ENCODE data around the gene DCBLD2.

Gene DCBLD2, protein sequence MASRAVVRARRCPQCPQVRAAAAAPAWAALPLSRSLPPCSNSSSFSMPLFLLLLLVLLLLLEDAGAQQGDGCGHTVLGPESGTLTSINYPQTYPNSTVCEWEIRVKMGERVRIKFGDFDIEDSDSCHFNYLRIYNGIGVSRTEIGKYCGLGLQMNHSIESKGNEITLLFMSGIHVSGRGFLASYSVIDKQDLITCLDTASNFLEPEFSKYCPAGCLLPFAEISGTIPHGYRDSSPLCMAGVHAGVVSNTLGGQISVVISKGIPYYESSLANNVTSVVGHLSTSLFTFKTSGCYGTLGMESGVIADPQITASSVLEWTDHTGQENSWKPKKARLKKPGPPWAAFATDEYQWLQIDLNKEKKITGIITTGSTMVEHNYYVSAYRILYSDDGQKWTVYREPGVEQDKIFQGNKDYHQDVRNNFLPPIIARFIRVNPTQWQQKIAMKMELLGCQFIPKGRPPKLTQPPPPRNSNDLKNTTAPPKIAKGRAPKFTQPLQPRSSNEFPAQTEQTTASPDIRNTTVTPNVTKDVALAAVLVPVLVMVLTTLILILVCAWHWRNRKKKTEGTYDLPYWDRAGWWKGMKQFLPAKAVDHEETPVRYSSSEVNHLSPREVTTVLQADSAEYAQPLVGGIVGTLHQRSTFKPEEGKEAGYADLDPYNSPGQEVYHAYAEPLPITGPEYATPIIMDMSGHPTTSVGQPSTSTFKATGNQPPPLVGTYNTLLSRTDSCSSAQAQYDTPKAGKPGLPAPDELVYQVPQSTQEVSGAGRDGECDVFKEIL

DNA sequence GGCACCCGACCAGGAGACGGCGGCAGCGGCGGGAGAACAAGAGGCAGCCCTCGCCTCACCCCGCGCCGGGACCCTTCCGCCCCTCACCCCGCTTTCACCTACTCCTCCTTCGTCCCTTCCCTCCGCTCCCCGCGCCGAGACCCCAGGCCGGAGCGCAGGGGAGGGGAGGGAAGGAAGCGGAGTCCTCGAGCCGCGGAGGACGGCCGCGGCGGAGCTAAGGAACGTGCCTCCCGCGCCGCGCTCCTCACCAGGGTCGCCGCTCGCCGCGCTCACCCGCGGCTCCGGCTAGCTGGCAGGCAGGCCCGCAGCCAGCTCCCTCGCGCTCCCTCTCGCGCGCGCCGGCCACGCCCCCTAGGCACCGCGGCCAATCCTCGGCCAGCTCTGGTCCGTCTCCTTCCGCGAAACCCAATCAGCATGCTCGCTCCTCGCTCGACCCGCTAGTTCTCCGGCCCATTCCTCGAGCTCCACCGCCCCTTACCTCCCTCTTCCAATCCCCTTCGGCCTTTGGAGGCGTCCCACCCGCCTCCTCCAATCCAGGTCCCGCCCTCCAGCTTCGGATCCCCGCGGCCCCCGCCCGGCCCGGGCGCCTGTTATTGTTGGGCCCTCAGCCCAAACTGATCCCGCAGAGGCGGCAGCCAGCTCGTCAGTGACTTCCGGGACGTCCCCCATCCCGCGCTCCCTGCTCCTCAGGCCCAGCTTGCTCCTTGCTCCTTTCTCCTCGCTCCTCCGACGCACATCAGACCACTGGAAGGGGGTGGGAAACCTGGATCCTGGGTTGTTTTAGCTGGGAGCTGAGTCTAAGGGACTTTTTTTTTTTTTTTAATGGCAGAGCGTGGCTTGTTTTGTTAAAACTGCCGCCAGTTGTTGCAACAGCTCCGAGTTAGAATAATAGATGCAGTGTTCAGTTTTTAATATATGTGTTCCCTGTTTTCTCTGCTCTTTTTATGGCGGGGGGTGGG is at the start of gene DCBLD2:
Gene DCBLD2, minus strand, starts transcription at position 304 of the 959 bp plus-strand sequence. CDS start 369 bp downstream, outside the sequence.
- peak within 1 kb of the TSS; percentile 84 for H3K9ac ChIP-seq (ENCODE audit: low read depth, low read length)
- peak within 1 kb of the TSS; percentile 94 for H3K4me3 ChIP-seq (ENCODE audit: low read length)
- H3K27me3 ChIP-seq (ENCODE audit: insufficient read depth, low read length) = no peaks in the 10 kb centered on the region
- peak within 1 kb of the TSS; percentile 45 for H3K27ac ChIP-seq (ENCODE audit: low read length)
- H3K4me1 ChIP-seq (ENCODE audit: insufficient read depth, low read length) = peaks cover 14% of the 10 kb centered on the region
- no peaks in the 10 kb centered on the region for H3K36me3 ChIP-seq (ENCODE audit: insufficient read depth, low read depth, low read length)
- no peaks in the 10 kb centered on the region for H3K9me3 ChIP-seq (ENCODE audit: insufficient read depth, low read depth, low read length)

DNA sequence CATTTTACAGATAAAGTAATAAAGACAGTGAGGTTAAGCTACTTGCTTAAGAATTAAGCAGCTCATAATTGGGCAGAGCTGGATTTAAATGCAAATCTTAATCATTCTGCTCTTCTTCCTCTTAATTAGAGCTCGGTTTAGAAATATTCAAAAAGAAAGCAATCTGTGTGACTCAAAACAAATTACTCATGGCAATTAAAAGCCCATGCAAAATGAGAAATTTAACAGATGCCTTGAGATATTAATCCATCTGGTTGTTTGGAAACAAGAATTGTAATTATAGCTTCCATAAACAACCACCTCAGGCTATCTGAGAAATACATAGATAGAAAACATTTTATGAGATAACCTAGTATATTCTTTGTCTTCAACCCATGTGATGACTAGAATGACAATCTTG is 44.2 kb upstream of the DCBLD2 start:
- Histone ChIP-seq H3K9ac (ENCODE audit: low read depth, low read length) (no peak overlapping the region), H3K4me1 (ENCODE audit: insufficient read depth, low read length) (no peaks in the 10 kb centered on the region), H3K9me3 (ENCODE audit: insufficient read depth, low read depth, low read length) (no peaks in the 10 kb centered on the region), H3K27ac (ENCODE audit: low read length) (no peak overlapping the region), H3K27me3 (ENCODE audit: insufficient read depth, low read length) (no peaks in the 10 kb centered on the region; the same call in 1 of the 2 replicates), H3K36me3 (ENCODE audit: insufficient read depth, low read depth, low read length) (no peaks in the 10 kb centered on the region), H3K4me3 (ENCODE audit: low read length) (no peak overlapping the region)

DNA sequence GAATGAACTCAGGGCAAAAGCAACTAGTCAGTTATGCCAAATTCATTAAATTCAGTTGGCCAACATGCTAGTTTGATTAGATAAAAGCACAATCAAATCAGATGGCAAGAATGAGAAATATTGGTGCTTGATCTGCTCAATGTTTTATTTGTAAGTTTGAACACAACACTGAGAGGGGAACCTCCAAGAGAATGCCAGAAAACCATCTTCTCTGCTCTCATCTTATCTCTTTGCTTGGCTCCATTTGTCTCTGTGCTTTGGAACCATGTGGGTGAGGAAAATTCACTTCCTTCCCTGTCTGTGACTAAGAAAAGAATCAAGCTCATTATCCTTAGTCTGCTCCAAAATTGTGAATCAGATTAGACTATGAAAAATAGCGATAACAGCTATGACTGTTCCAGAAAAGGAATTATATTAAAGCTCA is 43.6 kb upstream of the DCBLD2 start:
- Histone ChIP-seq H3K9ac (ENCODE audit: low read depth, low read length) (no peak overlapping the region), H3K27me3 (ENCODE audit: insufficient read depth, low read length) (no peaks in the 10 kb centered on the region; the same call in 1 of the 2 replicates), H3K27ac (ENCODE audit: low read length) (no peak overlapping the region), H3K4me1 (ENCODE audit: insufficient read depth, low read length) (no peaks in the 10 kb centered on the region), H3K36me3 (ENCODE audit: insufficient read depth, low read depth, low read length) (no peaks in the 10 kb centered on the region), H3K9me3 (ENCODE audit: insufficient read depth, low read depth, low read length) (no peaks in the 10 kb centered on the region), H3K4me3 (ENCODE audit: low read length) (no peak overlapping the region)

DNA sequence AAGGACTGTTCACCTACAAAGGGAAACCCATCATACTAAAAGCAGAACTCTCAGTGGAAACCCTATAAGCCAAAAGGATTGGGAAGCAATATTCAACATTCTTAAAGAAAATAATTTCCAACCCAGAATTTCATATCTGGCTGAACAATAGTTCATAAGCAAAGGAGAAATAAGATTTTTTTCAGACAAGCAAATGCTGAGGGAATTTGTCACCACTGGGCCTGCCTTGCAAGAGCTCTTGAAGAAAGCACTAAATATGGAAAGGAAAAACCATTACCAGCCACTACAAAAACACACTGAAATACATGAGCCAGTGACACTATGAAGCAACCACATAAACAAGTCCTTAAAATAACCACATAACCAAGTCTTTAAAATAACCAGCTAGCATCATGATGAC is 28.9 kb upstream of the DCBLD2 start:
- Histone ChIP-seq H3K27ac (ENCODE audit: low read length) (no peak overlapping the region), H3K9ac (ENCODE audit: low read depth, low read length) (no peak overlapping the region), H3K4me1 (ENCODE audit: insufficient read depth, low read length) (no peaks in the 10 kb centered on the region), H3K4me3 (ENCODE audit: low read length) (no peak overlapping the region), H3K9me3 (ENCODE audit: insufficient read depth, low read depth, low read length) (peaks cover 16% of the 10 kb centered on the region), H3K27me3 (ENCODE audit: insufficient read depth, low read length) (no peaks in the 10 kb centered on the region), H3K36me3 (ENCODE audit: insufficient read depth, low read depth, low read length) (no peaks in the 10 kb centered on the region)

DNA sequence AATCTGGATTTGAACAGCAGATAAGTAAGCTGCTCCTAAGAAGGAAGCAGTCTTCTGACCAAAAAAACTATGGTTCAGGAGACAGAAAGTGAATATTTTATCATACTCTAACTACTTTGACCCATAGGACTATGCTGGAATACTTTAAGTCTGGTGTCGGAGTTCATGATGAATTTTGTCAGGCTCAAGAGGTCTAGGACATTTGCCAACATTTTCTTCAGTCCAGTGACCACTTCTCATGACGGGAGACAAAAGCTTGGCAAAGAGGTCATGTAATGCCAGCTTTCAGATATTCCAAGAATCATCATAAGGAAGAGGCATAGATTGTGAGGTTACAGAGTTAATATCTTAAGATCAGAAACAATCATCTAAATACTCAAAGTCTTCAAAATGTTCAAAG is 20.5 kb upstream of the DCBLD2 start:
- H3K9ac ChIP-seq (ENCODE audit: low read depth, low read length) = no peak overlapping the region
- no peak overlapping the region for H3K27ac ChIP-seq (ENCODE audit: low read length)
- H3K4me1 ChIP-seq (ENCODE audit: insufficient read depth, low read length) = no peaks in the 10 kb centered on the region
- no peaks in the 10 kb centered on the region for H3K9me3 ChIP-seq (ENCODE audit: insufficient read depth, low read depth, low read length)
- no peak overlapping the region for H3K4me3 ChIP-seq (ENCODE audit: low read length)
- no peaks in the 10 kb centered on the region for H3K36me3 ChIP-seq (ENCODE audit: insufficient read depth, low read depth, low read length)
- no peaks in the 10 kb centered on the region for H3K27me3 ChIP-seq (ENCODE audit: insufficient read depth, low read length)

DNA sequence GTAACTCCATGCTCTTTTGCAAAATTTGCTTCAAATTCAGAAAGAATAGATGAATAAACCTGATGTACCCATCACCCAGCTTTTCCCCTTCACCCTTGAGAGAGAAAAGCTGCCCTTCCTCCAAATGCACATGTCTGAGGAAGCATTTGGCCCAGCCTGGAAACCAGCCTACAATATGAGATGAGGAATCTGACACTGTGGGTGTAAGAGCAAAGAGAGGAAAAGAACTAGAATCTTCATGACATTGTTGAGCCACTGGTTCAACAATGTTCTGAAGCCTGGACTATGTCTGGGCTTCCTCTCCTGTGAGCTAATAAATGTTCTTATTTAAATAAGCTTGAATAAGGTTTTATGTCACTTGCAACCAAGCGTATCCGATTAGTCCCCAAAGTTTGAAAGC is 18.7 kb upstream of the DCBLD2 start:
- Histone ChIP-seq H3K9ac (ENCODE audit: low read depth, low read length) (no peak overlapping the region), H3K9me3 (ENCODE audit: insufficient read depth, low read depth, low read length) (no peaks in the 10 kb centered on the region), H3K27ac (ENCODE audit: low read length) (no peak overlapping the region), H3K4me1 (ENCODE audit: insufficient read depth, low read length) (no peaks in the 10 kb centered on the region), H3K36me3 (ENCODE audit: insufficient read depth, low read depth, low read length) (no peaks in the 10 kb centered on the region), H3K4me3 (ENCODE audit: low read length) (no peak overlapping the region), H3K27me3 (ENCODE audit: insufficient read depth, low read length) (no peaks in the 10 kb centered on the region)

DNA sequence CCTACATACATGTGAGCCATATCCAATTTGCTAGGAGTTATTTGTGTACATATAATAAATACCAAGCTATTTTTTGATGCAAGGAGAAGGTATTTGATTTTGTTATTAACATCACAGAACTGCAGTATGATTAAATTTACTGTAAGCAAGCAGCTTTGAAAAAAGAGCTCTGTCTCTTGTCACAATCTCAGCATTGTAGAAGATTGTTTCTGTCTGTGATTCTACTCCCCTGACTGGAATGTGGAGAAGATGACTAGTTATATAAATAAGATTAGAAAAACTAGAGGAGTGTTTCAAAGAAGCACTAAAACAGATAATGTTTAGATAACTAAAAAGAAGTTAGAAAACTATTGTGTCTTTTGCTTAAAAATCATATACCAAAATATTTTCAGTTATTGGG is 17.1 kb upstream of the DCBLD2 start:
- H3K9me3 ChIP-seq (ENCODE audit: insufficient read depth, low read depth, low read length) = no peaks in the 10 kb centered on the region
- H3K4me3 ChIP-seq (ENCODE audit: low read length) = no peak overlapping the region
- H3K4me1 ChIP-seq (ENCODE audit: insufficient read depth, low read length) = no peaks in the 10 kb centered on the region
- no peaks in the 10 kb centered on the region for H3K36me3 ChIP-seq (ENCODE audit: insufficient read depth, low read depth, low read length)
- H3K27ac ChIP-seq (ENCODE audit: low read length) = no peak overlapping the region
- no peaks in the 10 kb centered on the region for H3K27me3 ChIP-seq (ENCODE audit: insufficient read depth, low read length)
- H3K9ac ChIP-seq (ENCODE audit: low read depth, low read length) = no peak overlapping the region

DNA sequence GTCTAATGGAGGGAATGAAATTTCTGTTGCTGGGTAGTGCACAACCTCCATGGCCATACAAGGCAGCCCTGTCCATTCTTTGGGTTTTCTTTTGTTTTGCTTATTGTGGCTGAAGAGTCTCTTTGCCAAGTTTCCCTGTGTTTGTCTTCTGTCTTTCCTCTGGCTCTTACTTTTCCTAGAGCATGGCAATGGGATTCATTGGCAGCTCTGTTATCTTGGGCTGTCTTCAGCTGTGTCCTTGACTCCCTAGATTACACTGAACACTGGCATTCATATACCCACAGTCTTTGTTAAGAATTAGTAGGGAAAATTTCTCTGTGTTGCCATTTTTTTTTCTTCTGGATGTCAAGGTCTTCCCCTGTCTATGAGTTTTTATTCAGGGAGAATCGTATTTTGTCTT is 16.1 kb upstream of the DCBLD2 start:
- Histone ChIP-seq H3K4me3 (ENCODE audit: low read length) (no peak overlapping the region), H3K4me1 (ENCODE audit: insufficient read depth, low read length) (no peaks in the 10 kb centered on the region), H3K27me3 (ENCODE audit: insufficient read depth, low read length) (no peaks in the 10 kb centered on the region), H3K27ac (ENCODE audit: low read length) (no peak overlapping the region), H3K9ac (ENCODE audit: low read depth, low read length) (no peak overlapping the region), H3K36me3 (ENCODE audit: insufficient read depth, low read depth, low read length) (no peaks in the 10 kb centered on the region), H3K9me3 (ENCODE audit: insufficient read depth, low read depth, low read length) (no peaks in the 10 kb centered on the region)

DNA sequence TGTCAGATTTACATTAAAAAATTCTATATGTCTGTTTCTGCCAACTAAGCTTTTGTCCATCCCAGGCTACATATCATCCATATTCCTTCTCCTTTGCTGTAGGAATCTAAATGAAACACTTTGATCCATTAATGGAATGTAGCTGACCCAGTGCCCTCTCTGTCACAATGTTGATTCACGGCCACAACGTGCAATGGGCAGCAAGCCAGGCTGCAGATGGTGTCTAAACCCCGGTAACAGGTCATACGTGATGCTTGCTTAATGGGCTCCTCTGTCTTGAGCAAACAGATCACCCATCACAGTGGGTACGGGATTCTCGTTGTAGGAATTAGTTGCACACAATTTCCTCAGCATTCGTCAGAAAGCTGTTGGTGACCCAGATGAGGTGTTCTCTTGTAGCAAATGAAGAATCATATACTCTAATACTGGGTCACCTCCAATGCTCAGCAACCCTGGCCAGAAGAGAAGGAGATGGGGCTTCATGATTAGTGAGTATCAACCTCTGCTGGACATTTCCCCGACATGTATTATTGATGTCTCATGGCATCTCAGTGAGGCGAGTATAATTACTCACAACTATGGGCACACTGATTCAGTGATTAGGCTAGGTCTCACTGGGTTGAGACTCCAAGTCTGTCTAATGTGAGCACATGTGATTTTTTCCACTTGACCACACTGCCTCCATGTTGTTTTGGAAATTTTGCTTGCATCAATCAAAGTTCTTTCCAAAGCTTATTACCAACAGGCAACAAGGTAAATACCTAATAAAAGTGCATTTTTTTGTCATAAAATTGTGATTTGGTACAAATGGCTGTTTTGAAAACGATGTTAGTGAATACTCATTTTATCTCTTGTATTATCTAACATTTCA is 12.9 kb upstream of the DCBLD2 start:
- no peak overlapping the region for H3K27ac ChIP-seq (ENCODE audit: low read length)
- no peak overlapping the region for H3K4me3 ChIP-seq (ENCODE audit: low read length)
- no peaks in the 10 kb centered on the region for H3K36me3 ChIP-seq (ENCODE audit: insufficient read depth, low read depth, low read length)
- H3K4me1 ChIP-seq (ENCODE audit: insufficient read depth, low read length) = no peaks in the 10 kb centered on the region
- H3K9me3 ChIP-seq (ENCODE audit: insufficient read depth, low read depth, low read length) = peaks cover 10% of the 10 kb centered on the region; the same call in 1 of the 2 replicates
- H3K27me3 ChIP-seq (ENCODE audit: insufficient read depth, low read length) = no peaks in the 10 kb centered on the region
- H3K9ac ChIP-seq (ENCODE audit: low read depth, low read length) = no peak overlapping the region

DNA sequence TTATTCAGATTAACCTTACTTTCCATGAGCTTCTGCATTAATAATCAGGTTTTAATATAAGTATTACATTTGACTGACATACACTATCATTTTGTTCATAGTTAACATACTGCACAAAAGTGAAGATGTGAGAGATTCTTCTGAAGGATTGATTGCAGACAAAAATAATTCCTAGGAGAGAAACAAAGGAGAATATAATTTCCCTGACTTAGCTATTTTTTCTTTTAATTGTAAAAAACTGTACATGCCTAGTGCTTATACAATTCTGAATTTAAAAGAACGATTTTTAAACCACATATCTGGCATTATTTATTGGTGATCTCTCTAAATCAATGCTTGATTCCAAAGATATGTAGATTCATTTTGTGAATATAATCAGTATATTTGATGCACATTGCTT is 11.0 kb upstream of the DCBLD2 start:
- H3K27me3 ChIP-seq (ENCODE audit: insufficient read depth, low read length) = no peaks in the 10 kb centered on the region
- no peaks in the 10 kb centered on the region for H3K4me1 ChIP-seq (ENCODE audit: insufficient read depth, low read length)
- no peaks in the 10 kb centered on the region for H3K36me3 ChIP-seq (ENCODE audit: insufficient read depth, low read depth, low read length)
- peaks cover 13% of the 10 kb centered on the region; the same call in 1 of the 2 replicates for H3K9me3 ChIP-seq (ENCODE audit: insufficient read depth, low read depth, low read length)
- no peak overlapping the region for H3K27ac ChIP-seq (ENCODE audit: low read length)
- H3K9ac ChIP-seq (ENCODE audit: low read depth, low read length) = no peak overlapping the region
- H3K4me3 ChIP-seq (ENCODE audit: low read length) = no peak overlapping the region

Measured in iPS-20b (cell line).